SK-MEL-5 (cell line): ENCODE results near the gene TTC34. TPM values are rescaled to one million over a fixed set of nuclear protein-coding genes. Genes with fewer than 3 reads are reported as not detected.

Experiments
- DNase-seq: peaks from one replicate; pipeline ENCODE4 v3.0.0-alpha.2; 2016; ENCODE audit warnings: low read depth, low spot score
- in situ Hi-C: cut with HindIII; loops from 2 replicates; pipeline ENCODE4 v1.10.0; 2016; ENCODE audit warnings: low sequenced_read_pairs, high pct_unique_total_duplicates, low pct_unique_long_range_greater_than_20kb
- total RNA-seq: library from RNA; depleted of rRNA; stranded (reverse); fragments of >200 nt; shearing (Covaris generic); gene quantifications from 2 replicates; pipeline ENCODE4 v1.2.3, GENCODE V29; 2014

TTC34 gene
- total RNA-seq, 1 experiment from 2014 or later = 0.03 TPM

GRCh38 chr1:2819831-2820730, 18.6 kb upstream of the TTC34 start:
- DNase-seq = no peak
- in situ Hi-C loops = no loop called here

- DNase-seq = no peak
- in situ Hi-C loops = no loop called here
These were observed 17.9 kb upstream of the TTC34 start for GRCh38 chr1:2819429-2819828.

DNA sequence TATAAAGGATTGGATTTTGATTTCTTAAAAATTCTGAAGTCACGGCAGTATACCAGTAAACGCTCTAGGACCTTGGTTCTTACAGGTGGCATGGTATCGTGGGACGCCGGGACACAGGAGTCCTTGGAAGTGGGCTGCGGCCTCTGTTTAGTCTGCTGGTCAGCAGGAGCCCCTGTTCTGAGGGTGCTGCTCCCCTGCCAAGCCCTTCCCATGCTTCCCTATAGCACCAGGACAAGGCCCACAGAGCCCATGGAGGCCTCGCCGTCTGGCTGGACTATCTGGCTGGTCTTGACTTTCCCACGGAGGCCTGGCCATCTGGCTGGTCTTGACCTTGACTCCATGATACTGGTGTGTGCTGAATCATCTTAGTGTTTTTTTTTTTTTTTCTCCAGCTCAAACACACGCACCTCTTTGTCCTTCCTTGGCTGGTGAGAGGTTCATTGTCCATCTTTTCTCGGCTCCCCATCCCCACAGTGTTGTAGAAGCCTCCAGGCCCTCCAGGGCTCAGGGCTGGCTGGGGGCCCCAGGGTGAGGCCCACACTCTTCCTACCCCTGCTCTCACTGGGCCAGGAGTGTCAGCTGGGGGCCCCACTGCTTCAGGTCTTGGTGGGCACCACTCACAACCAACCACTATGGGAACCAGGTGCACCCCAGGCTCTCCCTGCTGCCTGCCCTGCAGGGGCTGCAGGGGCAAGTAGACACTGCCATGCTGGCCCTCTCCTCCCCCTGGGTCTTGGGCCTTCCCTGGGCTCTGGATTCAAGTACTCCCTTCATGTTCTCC, 16.5 kb upstream of the TTC34 start:
- DNase-seq = no peak
- in situ Hi-C loops = no loop called here

DNA sequence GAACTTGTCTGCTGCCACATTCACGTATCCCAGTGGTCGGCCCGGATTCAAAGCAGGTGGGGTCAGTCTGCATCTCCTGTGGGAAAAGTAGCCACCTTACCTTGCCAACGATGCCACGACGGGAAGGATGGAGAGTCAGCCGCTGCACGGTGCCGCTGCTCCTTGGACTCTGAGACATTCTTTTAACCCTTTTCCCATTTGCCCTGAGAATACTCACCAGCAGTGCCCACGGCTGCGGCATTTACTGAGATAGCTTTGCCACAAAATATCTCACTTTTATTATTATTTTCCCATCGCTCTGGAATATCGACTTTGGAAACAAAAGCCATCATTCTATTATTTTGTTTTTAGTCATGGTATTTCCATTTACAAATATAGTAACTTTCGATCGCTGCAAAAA, 15.3 kb upstream of the TTC34 start:
- in situ Hi-C loops = no loop called here
- no peak for DNase-seq

- in situ Hi-C loops = no loop called here
- no peak for DNase-seq
These were observed 14.1 kb upstream of the TTC34 start for GRCh38 chr1:2815551-2815950.

DNA sequence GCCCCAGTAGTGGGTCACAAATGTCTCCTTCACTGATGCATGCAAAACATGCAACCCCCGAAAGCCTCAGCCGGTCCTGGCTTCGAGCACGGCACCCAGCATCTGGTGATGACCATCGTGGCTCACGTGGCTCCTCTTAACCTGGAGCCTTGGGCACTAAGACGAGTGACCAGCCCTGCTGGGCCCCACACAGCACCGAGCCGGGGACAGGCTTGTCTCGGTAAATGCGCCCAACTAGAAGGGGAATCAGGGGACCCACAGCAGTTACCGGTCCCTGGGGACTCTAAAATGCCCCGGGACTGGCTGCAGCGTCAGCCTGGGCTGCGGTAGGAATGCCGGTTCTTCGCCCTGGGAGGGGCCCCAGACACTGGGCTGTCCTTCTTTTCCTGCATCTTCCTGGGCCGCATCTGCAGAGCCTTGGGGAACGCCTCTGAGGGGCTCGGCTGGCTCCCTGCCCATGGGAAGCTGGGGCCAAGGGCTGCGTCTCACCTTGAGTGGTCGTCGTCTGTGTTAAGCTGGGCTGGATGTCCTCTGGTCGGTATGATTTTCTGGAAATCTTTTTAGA, 13.1 kb upstream of the TTC34 start:
- in situ Hi-C loops = no loop called here
- no peak for DNase-seq

- in situ Hi-C loops = no loop called here
- no peak for DNase-seq
These were observed 11.6 kb upstream of the TTC34 start for GRCh38 chr1:2812939-2813653.

DNA sequence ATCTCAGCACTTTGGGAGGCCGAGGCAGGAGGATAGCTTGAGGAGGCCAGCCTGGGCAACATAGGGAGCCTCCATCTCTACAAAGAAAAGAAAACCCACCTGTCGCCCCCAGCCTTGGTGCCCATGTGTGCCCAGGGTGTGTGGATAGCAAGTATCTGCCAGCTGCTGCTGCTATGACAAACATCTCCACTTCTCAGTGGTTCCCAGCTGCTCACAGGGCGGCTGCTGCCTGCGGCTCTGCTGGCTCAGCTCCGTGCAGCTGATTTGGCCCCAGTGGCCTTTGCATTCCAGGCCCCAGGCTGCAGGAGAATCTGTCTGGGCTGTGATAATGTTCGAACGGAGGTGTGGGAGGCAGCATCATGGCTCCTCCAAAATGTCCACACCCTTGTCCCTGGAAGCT, 10.6 kb upstream of the TTC34 start:
- DNase-seq = no peak
- in situ Hi-C loops = no loop called here

GRCh38 chr1:2811533-2811918, 10.0 kb upstream of the TTC34 start:
- in situ Hi-C loops = no loop called here
- DNase-seq = no peak

- in situ Hi-C loops = no loop called here
- DNase-seq = no peak
These were observed 9.5 kb upstream of the TTC34 start for GRCh38 chr1:2810899-2811532.

DNA sequence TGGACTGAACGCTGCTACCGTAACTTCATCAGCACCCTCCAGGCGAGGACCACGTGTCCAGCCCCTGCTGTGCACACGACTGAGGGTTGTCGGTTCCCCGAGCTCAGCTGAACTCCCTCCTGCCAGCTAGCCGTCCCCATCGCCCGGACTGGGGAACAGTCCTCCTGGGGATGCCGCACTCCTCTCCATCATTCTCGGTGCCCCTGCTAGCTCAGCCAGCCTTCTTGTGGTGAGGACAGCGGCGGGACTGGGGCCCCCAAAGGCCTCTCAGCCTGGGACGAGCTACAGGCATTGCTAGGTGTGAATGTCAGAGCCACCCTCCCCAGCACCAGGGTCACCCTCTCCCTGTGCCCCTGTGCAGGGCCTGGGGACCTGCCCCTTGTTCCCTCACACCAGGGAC, 8.8 kb upstream of the TTC34 start:
- DNase-seq = no peak
- in situ Hi-C loops = no loop called here

DNA sequence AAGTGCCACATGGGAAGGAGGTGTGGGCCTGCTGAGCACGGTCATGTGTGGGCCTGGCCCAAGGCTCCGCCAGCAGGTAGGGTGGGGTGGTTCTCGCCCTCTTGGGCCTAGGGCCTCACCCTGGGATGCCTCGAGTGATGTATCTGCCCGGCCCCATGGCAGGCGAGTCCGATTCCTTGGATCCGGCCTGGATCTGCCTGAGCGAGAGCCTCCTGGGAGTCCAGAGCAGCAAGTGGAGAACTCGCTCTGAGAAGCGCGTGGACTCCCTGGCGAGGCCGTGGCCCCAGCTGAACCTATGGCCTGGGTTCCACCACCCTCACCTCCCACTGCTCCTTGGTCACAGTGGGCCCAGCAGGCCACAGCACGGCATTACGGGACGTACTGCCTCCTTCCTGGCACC, 8.2 kb upstream of the TTC34 start:
- in situ Hi-C loops = no loop called here

DNA sequence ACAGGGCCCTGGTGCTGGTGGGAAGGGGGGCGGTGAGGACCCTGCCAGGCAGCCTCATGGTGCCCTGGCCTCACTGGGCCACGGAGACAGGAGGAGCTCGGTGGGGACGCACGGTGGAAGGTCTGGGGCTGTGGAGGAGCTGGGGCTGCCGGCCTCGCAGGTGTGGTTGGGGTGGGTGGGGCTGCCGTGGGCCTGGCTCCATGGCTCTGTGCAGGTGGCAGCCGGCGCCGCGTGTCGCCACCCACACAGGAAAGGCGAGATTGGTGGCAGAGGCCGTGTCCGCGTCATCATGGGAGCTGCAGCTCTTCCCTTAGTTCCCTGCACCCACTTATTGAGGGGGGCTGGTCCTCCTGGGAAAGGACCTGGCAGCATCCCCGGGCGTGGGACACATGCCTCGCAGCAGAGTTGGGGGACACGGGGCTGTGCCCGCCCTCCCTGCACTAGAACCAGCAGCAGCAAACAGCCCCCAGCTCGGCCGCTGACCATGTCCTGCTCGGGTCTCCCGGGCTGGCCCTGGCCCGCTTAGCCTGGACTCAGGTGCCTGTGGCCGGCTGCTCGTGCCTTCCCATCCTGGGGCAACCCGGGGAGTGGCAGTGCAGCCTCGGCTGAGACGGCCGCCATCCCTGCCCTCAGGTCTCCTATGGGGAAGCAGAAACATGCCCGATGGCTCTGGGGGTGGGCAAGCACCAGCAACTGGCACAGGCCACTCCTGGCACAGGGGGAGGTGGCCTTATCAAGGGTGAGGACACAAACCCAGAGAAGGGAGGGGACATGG, 7.5 kb upstream of the TTC34 start:
- no peak for DNase-seq
- in situ Hi-C loops = no loop called here

More for the DNA sequence above, 8.2 kb upstream of the TTC34 start:
- DNase-seq = no peak

DNA sequence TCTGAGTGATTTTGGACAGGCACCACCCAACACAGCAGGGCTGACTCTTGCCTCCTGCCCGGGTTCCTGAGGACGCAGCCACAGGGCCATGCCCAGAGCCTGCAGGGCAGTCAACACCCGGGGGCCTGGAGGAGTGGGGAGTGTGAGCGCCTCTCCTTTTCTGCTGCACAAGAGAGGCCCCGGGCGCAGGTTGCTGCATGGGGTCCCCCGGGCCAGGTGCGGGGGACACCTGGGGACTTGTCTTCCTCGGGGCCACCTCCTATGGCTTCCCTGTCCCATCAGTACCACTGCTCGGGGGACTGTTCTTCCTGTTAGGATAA, 6.9 kb upstream of the TTC34 start:
- in situ Hi-C loops = no loop called here
- no peak for DNase-seq

DNA sequence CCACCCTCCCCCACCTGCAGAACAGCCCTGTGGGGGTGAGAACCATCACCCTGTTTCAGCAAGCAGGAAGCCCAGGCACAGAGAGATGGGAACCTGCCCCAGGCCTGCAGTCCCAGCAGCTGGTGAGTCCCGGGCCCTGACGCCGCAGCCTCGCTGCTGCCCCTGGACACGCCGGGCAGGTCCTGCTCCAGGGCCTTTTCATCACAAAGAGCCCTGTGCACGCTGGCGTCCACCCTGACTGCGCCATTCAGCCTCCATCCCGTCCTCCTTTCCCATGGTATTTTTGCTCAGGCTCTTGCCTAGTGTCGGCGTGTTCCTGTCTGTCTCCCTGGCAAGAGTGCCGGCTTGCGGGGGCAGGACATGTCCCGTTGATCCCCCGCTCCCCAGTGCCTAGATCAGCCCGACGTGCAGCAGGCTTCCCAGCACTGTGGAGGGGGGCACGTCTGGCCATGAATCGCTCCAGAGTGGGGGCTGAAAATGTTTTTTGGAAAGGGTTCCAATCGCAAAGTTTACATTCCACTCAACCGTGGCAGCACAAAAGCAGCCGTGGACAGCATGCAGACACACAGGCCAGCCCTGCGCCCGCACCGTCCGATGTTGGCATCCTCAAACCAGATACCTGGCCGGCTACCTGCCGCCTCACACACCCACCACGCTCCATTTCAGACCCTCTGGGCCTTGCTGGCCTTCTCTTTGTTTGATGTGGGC, 6.3 kb upstream of the TTC34 start:
- DNase-seq = no peak
- in situ Hi-C loops = no loop called here

DNA sequence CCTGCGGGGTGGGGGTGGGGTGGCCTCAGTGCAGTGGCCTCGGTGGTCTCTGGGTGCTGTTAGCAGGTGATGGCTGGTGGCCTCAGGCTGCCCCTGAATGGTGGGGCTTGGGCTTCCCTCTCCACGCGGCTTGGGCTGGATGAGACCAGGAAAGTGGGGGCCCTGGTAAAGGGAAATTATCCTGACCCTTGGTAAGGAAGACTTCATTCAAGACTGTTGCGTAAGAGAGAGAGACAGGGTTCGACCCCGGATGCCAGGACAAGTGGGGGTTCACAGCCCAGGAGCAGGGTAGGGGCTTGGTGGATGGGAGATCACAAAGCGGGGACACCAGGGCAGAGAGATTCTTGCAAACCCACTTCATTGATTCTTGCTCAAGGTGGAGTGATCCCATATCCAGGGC, 5.5 kb upstream of the TTC34 start:
- DNase-seq = no peak
- in situ Hi-C loops = no loop called here

DNA sequence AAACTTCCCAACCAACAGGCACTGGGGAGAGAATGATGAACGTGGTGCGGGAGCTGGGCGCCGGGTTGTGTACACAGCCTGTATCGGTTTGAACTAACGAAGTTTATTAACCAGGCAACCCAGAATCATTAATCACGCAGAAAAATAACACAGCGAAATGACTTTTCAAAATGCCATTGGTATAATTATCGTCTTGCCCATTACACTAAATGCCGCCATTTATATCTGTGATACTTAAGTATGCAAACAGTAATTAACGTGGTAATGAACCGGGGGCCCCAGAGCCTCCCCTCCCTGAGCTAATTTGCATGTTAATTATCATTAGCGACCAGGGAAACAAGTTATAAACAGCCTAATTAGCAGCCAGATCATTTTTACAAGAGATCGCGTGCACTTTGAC, 5.1 kb upstream of the TTC34 start:
- in situ Hi-C loops = no loop called here
- DNase-seq = no peak
